AG04450 (cell line): ENCODE results near the gene APP. TPM values are rescaled to one million over a fixed set of nuclear protein-coding genes. Genes with fewer than 3 reads are reported as not detected.
A peak's percentile ranks its signal among the peaks of the same experiment; 100 is the strongest.

Source experiments
- CTCF ChIA-PET: fragments of 300-600, 350-600 bp; formaldehyde crosslinking; extraction: SDS; loops from one replicate; lab custom pipeline; 2022; ENCODE audit warnings: antibody characterized with exemption, inconsistent platforms; lab: Charles Lee
- POLR2A ChIA-PET: fragments of 350-600 bp; formaldehyde crosslinking; extraction: SDS; loops from one replicate; lab custom pipeline; 2021; ENCODE audit warnings: antibody characterized with exemption, inconsistent platforms; lab: Yijun Ruan, JAX
- DNase-seq: peaks from one replicate; pipeline ENCODE4 v3.0.0-alpha.2; 2011; ENCODE audit warnings: low read depth, low spot score
- H3K27ac ChIP-seq: one replicate; pipeline ENCODE4 v1.5.1; 2012; ENCODE audit warnings: low read depth, low read length, control low read depth
- H3K27me3 ChIP-seq: one replicate; pipeline ENCODE4 v1.6.0; 2012; ENCODE audit warnings: low read length; ENCODE audit not compliant: control insufficient read depth, insufficient read depth
- H3K4me3 ChIP-seq: 2 replicates; pipeline ENCODE4 v1.5.1; 2011; ENCODE audit warnings: mild to moderate bottlenecking, low read depth, low read length, control low read depth
- H3K9me3 ChIP-seq: 2 replicates; pipeline ENCODE4 v1.5.1; 2012; ENCODE audit warnings: low read length; ENCODE audit not compliant: control insufficient read depth, insufficient read depth
- polyA plus RNA-seq: library from polyadenylated mRNA; depleted of rRNA; stranded (reverse); fragments of >200 nt; gene quantifications from 2 replicates; pipeline ENCODE4 v1.2.3, GENCODE V29; 2011
- TF ChIP-seq, protein P1 (sequence below): IDR thresholded peaks from 2 replicates; pipeline ENCODE4 v1.5.1; 2011; ENCODE audit warnings: low read depth, low read length, control low read depth, inconsistent platforms

Gene APP
- polyA plus RNA-seq, 1 experiment, result 870 TPM

DNA sequence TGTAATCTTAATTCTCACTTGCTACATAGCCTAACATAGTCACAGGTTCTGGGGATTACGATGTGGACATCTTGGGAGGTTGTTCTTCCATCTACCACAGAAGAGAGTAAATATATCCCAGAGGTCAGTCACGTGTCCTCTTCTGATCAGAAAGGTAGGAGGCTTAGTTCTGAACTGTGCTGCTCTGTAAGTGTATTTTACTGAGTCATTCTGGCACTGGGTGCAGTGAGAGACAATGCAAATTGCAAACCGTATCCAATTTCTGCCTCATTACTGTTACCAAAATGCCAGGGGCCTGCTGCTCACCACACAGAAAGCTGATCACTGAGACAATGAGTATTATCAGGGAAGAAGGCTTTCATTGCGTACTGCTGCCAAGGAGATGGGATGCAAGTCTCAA lies 331.8 kb downstream of the APP start:
- ChIA-PET CTCF (no interaction called here), POLR2A (no interaction called here)
- TF ChIP-seq, protein P1, sequence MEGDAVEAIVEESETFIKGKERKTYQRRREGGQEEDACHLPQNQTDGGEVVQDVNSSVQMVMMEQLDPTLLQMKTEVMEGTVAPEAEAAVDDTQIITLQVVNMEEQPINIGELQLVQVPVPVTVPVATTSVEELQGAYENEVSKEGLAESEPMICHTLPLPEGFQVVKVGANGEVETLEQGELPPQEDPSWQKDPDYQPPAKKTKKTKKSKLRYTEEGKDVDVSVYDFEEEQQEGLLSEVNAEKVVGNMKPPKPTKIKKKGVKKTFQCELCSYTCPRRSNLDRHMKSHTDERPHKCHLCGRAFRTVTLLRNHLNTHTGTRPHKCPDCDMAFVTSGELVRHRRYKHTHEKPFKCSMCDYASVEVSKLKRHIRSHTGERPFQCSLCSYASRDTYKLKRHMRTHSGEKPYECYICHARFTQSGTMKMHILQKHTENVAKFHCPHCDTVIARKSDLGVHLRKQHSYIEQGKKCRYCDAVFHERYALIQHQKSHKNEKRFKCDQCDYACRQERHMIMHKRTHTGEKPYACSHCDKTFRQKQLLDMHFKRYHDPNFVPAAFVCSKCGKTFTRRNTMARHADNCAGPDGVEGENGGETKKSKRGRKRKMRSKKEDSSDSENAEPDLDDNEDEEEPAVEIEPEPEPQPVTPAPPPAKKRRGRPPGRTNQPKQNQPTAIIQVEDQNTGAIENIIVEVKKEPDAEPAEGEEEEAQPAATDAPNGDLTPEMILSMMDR, result no peak
- Histone ChIP-seq H3K4me3 (no peak overlapping the region), H3K9me3 (no peaks in the 10 kb centered on the region; the same call in 1 of the 2 replicates), H3K27ac (no peak overlapping the region), H3K27me3 (peaks cover 13% of the 10 kb centered on the region)
- no peak for DNase-seq

DNA sequence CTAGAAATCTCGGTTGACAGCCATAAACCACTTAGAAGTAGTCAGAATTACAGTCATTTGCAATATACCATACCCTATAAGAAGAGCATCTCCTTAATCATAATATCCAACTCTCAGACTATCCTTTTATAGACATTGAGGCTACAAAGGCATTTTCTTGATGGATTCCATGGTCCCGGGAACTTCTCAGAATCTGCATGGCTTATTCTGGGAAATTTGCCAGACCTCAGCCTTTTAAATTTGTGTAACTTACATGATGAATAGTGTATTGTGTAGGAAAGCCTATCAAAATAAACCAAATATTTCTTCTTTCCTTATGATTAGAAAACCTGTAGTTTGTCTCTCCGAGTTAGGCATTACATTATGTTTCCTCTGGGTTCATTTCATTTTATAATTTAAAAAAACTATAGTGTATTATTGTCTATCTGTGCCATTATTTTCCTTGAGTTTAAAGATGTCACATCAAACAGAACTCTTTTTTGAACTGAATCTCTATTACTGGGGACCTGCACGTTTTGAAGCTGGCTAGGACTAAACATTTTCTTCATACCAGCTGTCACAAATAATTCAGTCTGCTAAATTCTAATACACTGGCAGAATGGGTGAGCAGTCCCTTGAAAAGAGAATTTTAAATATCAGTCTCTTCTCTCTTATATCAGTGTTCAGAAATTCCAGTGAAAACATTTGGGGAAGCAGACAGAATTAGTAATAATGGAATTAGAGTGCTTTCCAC lies 332.9 kb downstream of the APP start:
- CTCF ChIA-PET, result interaction anchor here (1.7 kb wide), 1 partner anchor 36 kb away, joined by 7 read pairs; no protein-coding TSS in a partner anchor
- Histone ChIP-seq H3K27ac (no peak overlapping the region), H3K27me3 (peaks cover 7% of the 10 kb centered on the region), H3K4me3 (no peak overlapping the region), H3K9me3 (no peaks in the 10 kb centered on the region; the same call in 1 of the 2 replicates)
- DNase-seq, result peak; percentile 59
- TF ChIP-seq, protein P1, result no peak
- POLR2A ChIA-PET, result no interaction called here

DNA sequence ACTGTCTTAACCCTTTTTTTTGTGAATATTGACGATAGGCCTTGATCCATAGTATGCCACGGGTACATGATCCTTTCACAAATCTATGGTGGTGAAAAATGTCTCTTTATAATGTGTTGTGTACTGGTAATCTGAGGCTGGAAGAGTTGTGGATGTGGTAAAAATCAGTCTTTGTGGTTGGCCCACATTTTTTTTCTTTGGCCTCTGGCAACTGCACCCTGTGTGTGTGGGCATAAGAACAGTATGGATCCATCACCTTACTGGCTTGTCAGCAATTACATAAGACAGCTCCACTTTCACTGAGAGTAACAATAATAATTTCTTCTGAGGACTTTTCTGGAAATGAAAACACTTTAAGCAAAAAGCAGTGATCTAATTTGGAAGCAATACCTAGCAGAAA lies 334.2 kb downstream of the APP start:
- Histone ChIP-seq H3K4me3 (no peak overlapping the region), H3K9me3 (no peaks in the 10 kb centered on the region; the same call in 1 of the 2 replicates), H3K27me3 (peaks cover 4% of the 10 kb centered on the region), H3K27ac (no peak overlapping the region)
- CTCF ChIA-PET, result interaction anchor here (1.7 kb wide), 1 partner anchor 35 kb away, joined by 7 read pairs; no protein-coding TSS in a partner anchor
- DNase-seq, result no peak
- POLR2A ChIA-PET, result interaction anchor here (0.7 kb wide), 1 partner anchor 334 kb away, joined by 4 read pairs; no protein-coding TSS in a partner anchor
- TF ChIP-seq, protein P1, result no peak

DNA sequence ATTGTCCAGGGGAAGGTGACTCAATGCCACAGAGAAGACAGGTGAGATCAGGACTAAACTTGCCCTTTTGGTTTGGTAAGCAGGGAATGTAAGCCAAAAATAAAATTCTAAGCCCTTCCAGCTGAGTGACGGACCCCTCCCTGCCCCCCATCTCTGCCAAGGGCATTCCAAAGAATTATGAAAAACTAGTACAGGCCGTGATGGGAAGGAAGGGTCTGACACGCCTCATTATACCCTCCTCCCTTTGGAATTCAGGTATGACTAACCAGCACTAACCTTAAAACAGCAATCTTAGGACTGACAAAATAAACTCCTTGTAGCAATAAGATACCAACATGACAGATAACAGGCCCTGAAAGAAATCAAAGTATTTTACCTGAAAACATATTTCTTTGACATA lies 336.2 kb downstream of the APP start:
- Histone ChIP-seq H3K27me3 (no peaks in the 10 kb centered on the region), H3K27ac (no peak overlapping the region), H3K4me3 (no peak overlapping the region), H3K9me3 (no peaks in the 10 kb centered on the region; the same call in 1 of the 2 replicates)
- no peak for DNase-seq
- ChIA-PET CTCF (no interaction called here), POLR2A (no interaction called here)
- TF ChIP-seq, protein P1, result no peak

DNA sequence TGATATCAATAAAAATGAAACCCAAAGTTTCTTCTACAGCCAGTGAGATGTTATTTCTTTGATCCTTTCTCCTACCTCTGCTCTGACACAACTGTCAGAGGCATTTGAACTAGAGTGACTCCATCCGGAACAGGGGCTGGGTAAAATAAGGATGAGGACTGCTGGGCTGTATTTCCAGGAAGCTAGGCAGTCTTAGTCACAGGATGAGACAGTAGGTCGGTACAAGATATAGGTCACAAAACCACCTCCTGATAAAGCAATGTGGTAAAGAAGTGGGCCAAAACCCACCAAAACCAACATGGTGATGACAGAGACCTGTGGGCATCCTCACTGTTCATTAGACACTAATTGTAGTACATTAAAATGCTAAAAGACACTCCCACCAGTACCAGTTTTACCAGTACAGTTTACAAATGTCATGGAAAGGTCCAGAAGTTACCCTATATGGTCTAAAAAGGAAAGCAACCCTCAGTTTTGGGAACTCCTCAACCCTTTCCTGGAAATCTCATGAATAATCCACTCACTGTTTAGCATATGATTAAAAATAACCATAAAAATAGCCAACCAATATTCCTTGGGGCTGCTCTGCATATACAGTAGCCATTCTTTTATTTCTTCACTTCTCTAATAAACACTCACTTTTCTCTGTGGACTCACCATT lies 339.1 kb downstream of the APP start:
- Histone ChIP-seq H3K9me3 (no peaks in the 10 kb centered on the region; the same call in 1 of the 2 replicates), H3K27me3 (no peaks in the 10 kb centered on the region), H3K27ac (no peak overlapping the region), H3K4me3 (no peak overlapping the region)
- TF ChIP-seq, protein P1, result no peak
- DNase-seq, result no peak
- CTCF ChIA-PET, result interaction anchor here (0.7 kb wide), 1 partner anchor 901 kb away, joined by 3 read pairs; no protein-coding TSS in a partner anchor
- POLR2A ChIA-PET, result no interaction called here
